SK-N-SH (cell line): ENCODE measurements around the gene INO80. TPM values are rescaled to one million over a fixed set of nuclear protein-coding genes. Genes with fewer than 3 reads are reported as not detected.
A peak's percentile ranks its signal among the peaks of the same experiment; 100 is the strongest.

ENCODE experiments used
- CTCF ChIA-PET: fragments of 300-600, 350-600 bp; formaldehyde crosslinking; extraction: SDS; loops from one replicate; lab custom pipeline; 2021; lab: Yijun Ruan, JAX
- POLR2A ChIA-PET: fragments of 350-600 bp; sonication (Branson Sonifier 250); formaldehyde crosslinking; extraction: SDS; loops from one replicate; lab custom pipeline; 2020; ENCODE audit warnings: antibody characterized with exemption, inconsistent platforms; lab: Yijun Ruan, JAX
- DNase-seq: peaks from one replicate; pipeline ENCODE4 v3.0.0; 2012
- H2AFZ ChIP-seq: fragments of 200-600 bp; sonication (generic); 2 replicates; pipeline ENCODE4 v1.8.1; 2016; ENCODE audit warnings: antibody characterized with exemption, mild to moderate bottlenecking, low read depth
- H3F3A ChIP-seq: fragments of 200-600 bp; sonication (generic); replicated peaks from 2 replicates; pipeline ENCODE3; 2016; ENCODE audit warnings: antibody characterized with exemption, mild to moderate bottlenecking; ENCODE audit not compliant: insufficient read depth
- H3K27ac ChIP-seq, 2 experiments: fragments of 200-500 bp in 1 of 2; fragments of 200-600 bp in 1 of 2; sonication (Bioruptor generic) in 1 of 2; sonication (generic), shearing (Covaris generic) in 1 of 2; 2 replicates each; pipeline versions ENCODE4 v1.5.1 to v1.6.1; 2014 to 2016; ENCODE audit warnings: low read depth in 2 of 2, inconsistent platforms in 1 of 2, low read length in 1 of 2, mild to moderate bottlenecking in 1 of 2, mixed read lengths in 1 of 2
- H3K27me3 ChIP-seq: fragments of 200-600 bp; sonication (generic), shearing (Covaris generic); 2 replicates; pipeline ENCODE4 v1.6.1; 2016; ENCODE audit warnings: mixed run types; ENCODE audit not compliant: insufficient read depth
- H3K36me3 ChIP-seq, 2 experiments: fragments of 200-500 bp in 1 of 2; fragments of 200-600 bp in 1 of 2; sonication (Bioruptor generic) in 1 of 2; sonication (generic) in 1 of 2; replicated peaks in 1 of 2; 2 replicates each; pipeline versions ENCODE3 to v1.5.1; 2014 to 2016; ENCODE audit warnings: low read length in 1 of 2, mild to moderate bottlenecking in 1 of 2; ENCODE audit not compliant: insufficient read depth in 2 of 2, control insufficient read depth in 1 of 2
- H3K4me1 ChIP-seq, 2 experiments: fragments of 200-500 bp in 1 of 2; fragments of 200-600 bp in 1 of 2; sonication (Bioruptor generic) in 1 of 2; sonication (generic), shearing (Covaris generic) in 1 of 2; 2 replicates each; pipeline versions ENCODE4 v1.5.1 to v1.6.1; 2014 to 2016; ENCODE audit warnings: low read depth in 1 of 2, low read length in 1 of 2, mixed run types in 1 of 2; ENCODE audit not compliant: insufficient read depth in 2 of 2, control insufficient read depth in 1 of 2
- H3K4me2 ChIP-seq: fragments of 200-600 bp; sonication (generic), shearing (Covaris generic); 2 replicates; pipeline ENCODE4 v1.6.1; 2017; ENCODE audit warnings: mixed run types
- H3K4me3 ChIP-seq, 2 experiments: fragments of 200-500 bp in 1 of 2; fragments of 200-600 bp in 1 of 2; sonication (Bioruptor generic) in 1 of 2; sonication (generic), shearing (Covaris generic) in 1 of 2; 2 replicates each; pipeline versions ENCODE4 v1.5.1 to v1.8.1; 2014 to 2016; ENCODE audit warnings: low read depth in 2 of 2, inconsistent platforms in 1 of 2, low read length in 1 of 2, mild to moderate bottlenecking in 1 of 2, mixed read lengths in 1 of 2, moderate library complexity in 1 of 2
- H3K79me2 ChIP-seq: fragments of 200-600 bp; sonication (generic); 2 replicates; pipeline ENCODE4 v1.8.1; 2017; ENCODE audit warnings: mild to moderate bottlenecking; ENCODE audit not compliant: insufficient read depth
- H3K9ac ChIP-seq: fragments of 200-600 bp; sonication (generic); 2 replicates; pipeline ENCODE4 v1.6.1; 2017; ENCODE audit warnings: mixed run types
- H3K9me2 ChIP-seq: fragments of 200-600 bp; sonication (generic); 2 replicates; pipeline ENCODE4 v1.6.1; 2017; ENCODE audit warnings: mixed run types
- H3K9me3 ChIP-seq: fragments of 200-600 bp; sonication (generic); 2 replicates; pipeline ENCODE4 v1.6.1; 2017; ENCODE audit warnings: mixed run types, mild to moderate bottlenecking, moderate library complexity
- H4K20me1 ChIP-seq: fragments of 200-600 bp; sonication (generic); 2 replicates; pipeline ENCODE4 v1.6.1; 2017; ENCODE audit warnings: mild to moderate bottlenecking, mixed run types; ENCODE audit not compliant: insufficient read depth
- CHD2 ChIP-seq: fragments of 150-350 bp; IDR thresholded peaks from 2 replicates; pipeline ENCODE4 v1.6.1; 2018; ENCODE audit warnings: low read length; ENCODE audit not compliant: partially characterized antibody
- CTCF ChIP-seq: fragments of 200-600 bp; sonication (generic); IDR thresholded peaks from 2 replicates; pipeline ENCODE4 v1.6.1; 2017; ENCODE audit warnings: antibody characterized with exemption, mild to moderate bottlenecking, moderate library complexity
- EP300 ChIP-seq, 2 experiments: IDR thresholded peaks; 2 replicates each; pipeline versions ENCODE4 v1.4.0 to v1.6.1; 2012; ENCODE audit warnings: borderline replicate concordance in 1 of 2, low read depth in 1 of 2, low read length in 1 of 2
- FOXJ3 ChIP-seq: sonication (generic); formaldehyde crosslinking; IDR thresholded peaks from 2 replicates; pipeline ENCODE4 v1.5.1; 2020; ENCODE audit warnings: mild to moderate bottlenecking, missing genetic modification reagents
- FOXM1 ChIP-seq: IDR thresholded peaks from 2 replicates; pipeline ENCODE4 v1.4.0; 2012; ENCODE audit warnings: low read depth, mild to moderate bottlenecking
- GATA2 ChIP-seq: sonication (generic); formaldehyde crosslinking; IDR thresholded peaks from 2 replicates; pipeline ENCODE4 v1.5.0; 2020; ENCODE audit warnings: mild to moderate bottlenecking, missing genetic modification reagents
- MAX ChIP-seq: IDR thresholded peaks from 2 replicates; pipeline ENCODE4 v1.4.0; 2012; ENCODE audit warnings: low read depth
- MEF2A ChIP-seq: IDR thresholded peaks from 2 replicates; pipeline ENCODE4 v1.4.0; 2012; ENCODE audit warnings: low read depth, borderline replicate concordance
- NFIC ChIP-seq: IDR thresholded peaks from 2 replicates; pipeline ENCODE4 v1.4.0; 2012; ENCODE audit warnings: borderline replicate concordance
- NRF1 ChIP-seq: IDR thresholded peaks from 2 replicates; pipeline ENCODE4 v1.6.1; 2012; ENCODE audit warnings: low read depth, mild to moderate bottlenecking, low read length
- POLR2AphosphoS5 ChIP-seq: IDR thresholded peaks from 2 replicates; pipeline ENCODE4 v1.6.1; 2012; ENCODE audit warnings: low read depth, low read length
- RAD21 ChIP-seq: IDR thresholded peaks from 2 replicates; pipeline ENCODE4 v1.6.1; 2012; ENCODE audit warnings: mild to moderate bottlenecking, low read length
- RFX5 ChIP-seq: IDR thresholded peaks from 2 replicates; pipeline ENCODE4 v1.6.1; 2012; ENCODE audit warnings: mild to moderate bottlenecking, improper control_type of control experiment, low read length
- RXRA ChIP-seq: IDR thresholded peaks from 2 replicates; pipeline ENCODE4 v1.4.0; 2012; ENCODE audit warnings: low read depth, mild to moderate bottlenecking, borderline replicate concordance
- SIN3A ChIP-seq: IDR thresholded peaks from 2 replicates; pipeline ENCODE4 v1.6.1; 2012; ENCODE audit warnings: low read depth, mild to moderate bottlenecking, low read length, moderate library complexity, borderline replicate concordance
- SMC3 ChIP-seq: IDR thresholded peaks from 2 replicates; pipeline ENCODE4 v1.6.1; 2012; ENCODE audit warnings: low read depth, low read length, improper control_type of control experiment
- TCF12 ChIP-seq: IDR thresholded peaks from 2 replicates; pipeline ENCODE4 v1.4.0; 2012
- ZBTB33 ChIP-seq: IDR thresholded peaks from 2 replicates; pipeline ENCODE4 v1.4.0; 2012; ENCODE audit warnings: low read depth, borderline replicate concordance
- WGBS: methylation state at CpG from one replicate; pipeline ENCODE4 v1.1.6; 2017; ENCODE audit warnings: low lambda C conversion rate; 5-methylcytosine and 5-hydroxymethylcytosine counted together
- polyA plus RNA-seq, 3 experiments: library from polyadenylated mRNA; depleted of rRNA; stranded (reverse); fragments of >200 nt; gene quantifications; 2 replicates each; pipeline ENCODE4 v1.2.3, GENCODE V29; 2012

The INO80 gene
- polyA plus RNA-seq, 1 of the 3 experiments (the other 2 are of a cell fraction): 4.6 TPM

- Histone ChIP-seq H3K4me2 (no peak overlapping the region), H3K36me3 (no peaks in the 10 kb centered on the region), H3K9ac (no peak overlapping the region), H3K79me2 (no peaks in the 10 kb centered on the region)
- 85% methylated on average over 16 of the region's 16 CpGs for WGBS
- TF ChIP-seq MEF2A (no peak), FOXM1 (no peak), RFX5 (no peak), EP300 (IDR thresholded peaks at IDR 0.05; ENCODE audit: borderline replicate concordance in 1 of 2, low read depth in 1 of 2, low read length in 1 of 2) (no peak), RXRA (no peak), GATA2 (CRISPR knock-in tag) (no peak), CHD2 (no peak), SMC3 (no peak), SIN3A (no peak), MAX (no peak)
- TF ChIP-seq, all 33 proteins: peak for 0
- Histone ChIP-seq H2AFZ (no peak overlapping the region), H3K27me3 (no peaks in the 10 kb centered on the region), H3K4me3 (no peak overlapping the region), H4K20me1 (peaks cover 18% of the 10 kb centered on the region), H3K4me1 (peaks cover 13 to 35% of the 10 kb centered on the region in 2 experiments; a peak in 3 of 4 replicates), H3K9me2 (no peaks in the 10 kb centered on the region), H3K27ac (no peak overlapping the region), H3K9me3 (no peaks in the 10 kb centered on the region), H3F3A (no peaks in the 10 kb centered on the region)
- POLR2A ChIA-PET: interaction anchor here (0.5 kb wide), 1 partner anchor 518 kb away, joined by 3 read pairs; no protein-coding TSS in a partner anchor
- CTCF ChIA-PET: interaction anchor here (1.1 to 3.4 kb wide), 3 partner anchors 18 to 56 kb away, joined by 3 to 12 read pairs (median 12); no protein-coding TSS in a partner anchor
- DNase-seq: no peak
Observed at GRCh38 chr15:40960151-40960885, 155.8 kb downstream of the INO80 start.

- H3K9me2 ChIP-seq: no peaks in the 10 kb centered on the region
- whole genome bisulfite sequencing: 83% methylated on average over 22 of the region's 22 CpGs
- H3K4me2 ChIP-seq: no peak overlapping the region
- no peak for TF ChIP-seq RFX5
- TF ChIP-seq MAX: no peak
- TF ChIP-seq NRF1: no peak
- TF ChIP-seq FOXJ3 (CRISPR knock-in tag): no peak
- TF ChIP-seq NFIC: no peak
- TF ChIP-seq RAD21: no peak
- TF ChIP-seq TCF12: no peak
- no peak for TF ChIP-seq MEF2A
- TF ChIP-seq EP300 (IDR thresholded peaks at IDR 0.05; ENCODE audit: borderline replicate concordance in 1 of 2, low read depth in 1 of 2, low read length in 1 of 2): no peak
- TF ChIP-seq CHD2: no peak
- no peak for TF ChIP-seq FOXM1
- no peak for TF ChIP-seq POLR2AphosphoS5
- TF ChIP-seq CTCF: no peak
- TF ChIP-seq ZBTB33: no peak
- no peaks in the 10 kb centered on the region for H3F3A ChIP-seq
- no peak for DNase-seq
- H3K9ac ChIP-seq: no peak overlapping the region
- ChIA-PET CTCF (interaction anchor here (1.1 to 3.4 kb wide), 4 partner anchors 17 to 55 kb away, joined by 3 to 12 read pairs (median 8); no protein-coding TSS in a partner anchor), POLR2A (no interaction called here)
- peaks cover 7% of the 10 kb centered on the region; the same call in 1 of the 2 replicates for H3K79me2 ChIP-seq
- H2AFZ ChIP-seq: no peak overlapping the region
- H3K4me3 ChIP-seq: no peak overlapping the region
- peaks cover 13 to 38% of the 10 kb centered on the region in 2 experiments; a peak in 3 of 4 replicates for H3K4me1 ChIP-seq
- H4K20me1 ChIP-seq: peaks cover 21% of the 10 kb centered on the region
- H3K27me3 ChIP-seq: no peaks in the 10 kb centered on the region
- no peaks in the 10 kb centered on the region for H3K36me3 ChIP-seq
- H3K9me3 ChIP-seq: no peaks in the 10 kb centered on the region
- H3K27ac ChIP-seq: 0 out of 4 replicates have a peak overlapping the region, but pooled peaks of 1 of the 2 experiments have one; percentile 20
Observed at GRCh38 chr15:40959331-40960141, 156.5 kb downstream of the INO80 start.
